Esophagus squamous epithelium (tissue), 5 donors: ENCODE measurements around the gene CFL1. TPM values are rescaled to one million over a fixed set of nuclear protein-coding genes. Genes with fewer than 3 reads are reported as not detected.

ENCODE experiments used
- DNase-seq: peaks from one replicate; lab custom pipeline; 2025; lab: John Stamatoyannopoulos, UW
- H3K27ac ChIP-seq, 4 donors: fragments of 200-600 bp; sonication (generic); one replicate each; pipeline ENCODE4 v1.5.1; 2016 to 2019; ENCODE audit warnings: mild to moderate bottlenecking in 1 of 4
- H3K27me3 ChIP-seq, 4 donors: fragments of 200-600 bp; sonication (generic); 1 replicate in 3 of 4; 2 replicates in 1 of 4; pipeline versions ENCODE4 v1.5.1 to v1.6.0; 2017 to 2021; ENCODE audit warnings: antibody characterized with exemption in 1 of 4
- H3K36me3 ChIP-seq, 3 donors: fragments of 200-600 bp; sonication (generic); one replicate each; pipeline ENCODE4 v1.5.1; 2016 to 2019
- H3K4me1 ChIP-seq, 3 donors: fragments of 200-600 bp; sonication (generic); one replicate each; pipeline ENCODE4 v1.5.1; 2017 to 2019
- H3K4me3 ChIP-seq, 4 donors: fragments of 200-600 bp; sonication (generic); 1 replicate in 3 of 4; 2 replicates in 1 of 4; pipeline ENCODE4 v1.5.1; 2016 to 2019; ENCODE audit warnings: mild to moderate bottlenecking in 2 of 4, moderate library complexity in 1 of 4
- H3K9me3 ChIP-seq, 3 donors: fragments of 200-600 bp; sonication (generic); one replicate each; pipeline ENCODE4 v1.5.1; 2016 to 2019
- CTCF ChIP-seq, 6 experiments: fragments of 450-650 bp in 4 of 6; fragments of 200-600 bp in 2 of 6; sonication (generic) in 2 of 6; IDR thresholded peaks; one replicate each; pipeline ENCODE4 v1.5.1; 2016 to 2019; ENCODE audit warnings: antibody characterized with exemption in 6 of 6, mild to moderate bottlenecking in 4 of 6, moderate library complexity in 4 of 6
- POLR2A ChIP-seq, 4 donors: fragments of 450-650 bp; IDR thresholded peaks; one replicate each; pipeline ENCODE4 v1.6.1; 2017; ENCODE audit warnings: antibody characterized with exemption in 4 of 4, mild to moderate bottlenecking in 4 of 4, moderate library complexity in 3 of 4
- whole genome bisulfite sequencing, 2 donors: methylation state at CpG; one replicate each; pipeline ENCODE4 v1.1.5; 2018; 5-methylcytosine and 5-hydroxymethylcytosine counted together
- intact Hi-C: fragments of 100-400 bp; cut with DNase I; formaldehyde crosslinking; loops from one replicate; pipeline ENCODE4 v1.15.0; 2022
- total RNA-seq, 4 donors: library from RNA; depleted of rRNA; stranded (reverse); fragments of >200 nt; gene quantifications; one replicate each; pipeline ENCODE4 v1.1.0, GENCODE V29; 2016
- donor health status: DM: yes; HTN: yes; CAD: no.

CFL1 gene
- total RNA-seq, 4 donors from 2014 or later, result 453 to 833 (median 750) TPM

- intact Hi-C loops, result loop anchor here (5.0 kb wide), 1 partner anchor 107 kb away; no protein-coding TSS in a partner anchor
- peaks cover 0 to 16% (median 0%) of the 10 kb centered on the region in 3 donors for H3K4me1 ChIP-seq
- no peaks in the 10 kb centered on the region for H3K9me3 ChIP-seq
- no peaks in the 10 kb centered on the region for H3K27me3 ChIP-seq
- no peak for DNase-seq
- 51 to 59% methylated on average over 5 of the region's 7 CpGs for WGBS, 2 donors
- H3K4me3 ChIP-seq, result peak overlapping the region in 1 of 4 donors; percentile 16
- no peak for TF ChIP-seq POLR2A (IDR thresholded peaks at IDR 0.05)
- TF ChIP-seq CTCF (IDR thresholded peaks at IDR 0.05), result no peak
- peaks cover 0 to 31% (median 8%) of the 10 kb centered on the region in 3 donors for H3K36me3 ChIP-seq
- no peak overlapping the region for H3K27ac ChIP-seq
Observed at GRCh38 chr11:65880027-65880426, 22.0 kb upstream of the CFL1 start.

GRCh38 chr11:65879617-65880016 is 21.6 kb upstream of the CFL1 start, which contains the start of gene CTSW:
CTSW (plus strand) TSS chr11:65879837; CDS start chr11:65879855, 18 bp downstream.
- no peak for DNase-seq
- Histone ChIP-seq H3K27me3 (no peaks in the 10 kb centered on the region), H3K36me3 (peaks cover 0 to 28% (median 8%) of the 10 kb centered on the region in 3 donors), H3K4me1 (peaks cover 0 to 12% (median 0%) of the 10 kb centered on the region in 3 donors), H3K27ac (peak within 1 kb of the TSS in 1 of 4 donors; percentile 13), H3K9me3 (no peaks in the 10 kb centered on the region), H3K4me3 (peak within 1 kb of the TSS in 1 of 4 donors; percentile 16)
- intact Hi-C loops, result loop anchor here (5.0 kb wide), 1 partner anchor 108 kb away; no protein-coding TSS in a partner anchor
- no peak for TF ChIP-seq POLR2A (IDR thresholded peaks at IDR 0.05)
- no peak for TF ChIP-seq CTCF (IDR thresholded peaks at IDR 0.05)
- whole genome bisulfite sequencing, 2 donors, result 28 to 48% methylated on average over 4 to 6 of the region's 7 CpGs

- Histone ChIP-seq H3K36me3 (no peaks in the 10 kb centered on the region), H3K4me3 (peak overlapping the region; percentile 35 to 73 (median 61)), H3K4me1 (peaks cover 16 to 46% (median 18%) of the 10 kb centered on the region in 3 donors), H3K9me3 (no peaks in the 10 kb centered on the region), H3K27me3 (no peaks in the 10 kb centered on the region), H3K27ac (peak overlapping the region; percentile 81 to 95 (median 87))
- peak; percentile 66 for DNase-seq
- WGBS, 2 donors, result 15 to 38% methylated on average over 6 to 18 of the region's 54 CpGs
- TF ChIP-seq CTCF (IDR thresholded peaks at IDR 0.05) (peak in 1 of 6 experiments; percentile 21), POLR2A (IDR thresholded peaks at IDR 0.05) (peak in 3 of 4 donors; percentile 48 to 94 (median 58))
- intact Hi-C loops, result no loop called here
Observed at GRCh38 chr11:65873318-65874156, 15.6 kb upstream of the CFL1 start.

DNA sequence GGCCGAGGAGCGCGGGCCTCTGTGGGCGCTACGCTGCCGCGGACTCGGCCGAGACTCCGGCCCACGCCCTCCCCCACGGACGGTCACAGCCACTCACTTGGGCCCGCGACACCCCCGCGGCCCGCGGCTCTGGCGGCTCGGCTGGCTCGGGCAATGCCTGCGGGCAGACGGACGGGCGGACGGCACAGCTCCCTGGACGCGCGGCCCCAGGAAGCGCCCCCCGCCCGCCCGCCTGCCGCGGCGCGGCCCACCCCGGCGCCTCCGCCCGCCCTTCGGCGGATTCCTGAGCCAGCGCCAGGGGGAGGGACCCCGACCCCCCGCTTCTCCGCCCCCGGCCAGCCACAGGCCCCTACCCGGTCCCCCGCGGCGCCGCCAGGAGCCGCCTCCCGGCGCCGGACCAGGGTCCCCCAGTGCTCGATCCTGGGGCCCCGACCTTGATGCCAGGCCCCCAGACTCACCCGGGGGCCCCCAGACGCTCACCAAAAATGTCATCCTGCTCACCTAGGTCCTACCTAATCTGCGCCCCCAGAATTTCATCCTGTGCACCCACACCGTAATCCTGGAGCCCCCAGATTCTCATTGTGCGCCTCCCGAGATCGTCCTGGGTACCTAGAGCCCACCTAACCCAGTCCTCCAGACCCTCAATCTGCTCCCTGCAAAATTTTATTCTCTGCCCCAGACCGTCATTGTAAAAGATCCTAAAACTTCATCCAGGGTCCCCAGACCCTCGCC is 14.8 kb upstream of the CFL1 start, which contains the start of gene EFEMP2:
Gene EFEMP2 (minus strand): TSS at position 215 of the 732 bp plus-strand sequence. CDS start 446 bp downstream, outside the sequence.
- Histone ChIP-seq H3K4me1 (peaks cover 16 to 48% (median 18%) of the 10 kb centered on the region in 3 donors), H3K36me3 (peaks cover 0 to 6% (median 0%) of the 10 kb centered on the region in 3 donors), H3K4me3 (peak within 1 kb of the TSS; percentile 35 to 73 (median 61)), H3K27ac (peak within 1 kb of the TSS; percentile 81 to 95 (median 87)), H3K9me3 (no peaks in the 10 kb centered on the region), H3K27me3 (no peaks in the 10 kb centered on the region)
- WGBS, 2 donors, result 0 to 1% methylated on average over 5 to 7 of the region's 69 CpGs
- TF ChIP-seq CTCF (IDR thresholded peaks at IDR 0.05), result no peak
- TF ChIP-seq POLR2A (IDR thresholded peaks at IDR 0.05), result no peak
- DNase-seq, result no peak
- intact Hi-C loops, result no loop called here
